Neural progenitor cell (in vitro differentiated cells): ENCODE measurements around the gene ZMIZ1.

Source experiments
- CTCF ChIP-seq: fragments of 200-600 bp; sonication (generic); IDR thresholded peaks from 2 replicates; pipeline ENCODE4 v1.5.1; 2017; ENCODE audit warnings: antibody characterized with exemption, mild to moderate bottlenecking
- EZH2 ChIP-seq: fragments of 200-600 bp; sonication (generic); IDR thresholded peaks from 2 replicates; pipeline ENCODE4 v1.6.1; 2017; ENCODE audit warnings: antibody characterized with exemption, mild to moderate bottlenecking, moderate library complexity
- EZH2phosphoT487 ChIP-seq: fragments of 200-600 bp; sonication (generic); IDR thresholded peaks from 2 replicates; pipeline ENCODE4 v1.6.1; 2017; ENCODE audit warnings: antibody characterized with exemption

GRCh38 chr10:79230328-79230830 is 161.6 kb downstream of the ZMIZ1 start:
- TF ChIP-seq CTCF: no peak
- TF ChIP-seq EZH2: no peak
- TF ChIP-seq EZH2phosphoT487: no peak
